Right atrium auricular region (tissue), 2 donors: ENCODE measurements around the gene ROPN1L. TPM values are rescaled to one million over a fixed set of nuclear protein-coding genes. Genes with fewer than 3 reads are reported as not detected.

Experiments used
- DNase-seq: peaks from one replicate; pipeline ENCODE4 v3.0.0-alpha.2; 2019; ENCODE audit warnings: low spot score
- H3K27ac ChIP-seq, 2 donors: fragments of 200-600 bp; sonication (generic); 1 replicate in 1 of 2; 2 replicates in 1 of 2; pipeline ENCODE4 v1.5.1; 2016 to 2019
- H3K27me3 ChIP-seq, 2 donors: fragments of 200-600 bp; sonication (generic); one replicate each; pipeline versions ENCODE4 v1.5.1 to v1.6.0; 2017 to 2019
- H3K36me3 ChIP-seq: fragments of 200-600 bp; sonication (generic); one replicate; pipeline ENCODE4 v1.5.1; 2016
- H3K4me1 ChIP-seq, 2 donors: fragments of 200-600 bp; sonication (generic); one replicate each; pipeline versions ENCODE4 v1.5.1 to v1.6.0; 2017 to 2019
- H3K4me3 ChIP-seq, 2 donors: fragments of 200-600 bp; sonication (generic); 1 replicate in 1 of 2; 2 replicates in 1 of 2; pipeline ENCODE4 v1.5.1; 2017 to 2019; ENCODE audit warnings: mild to moderate bottlenecking in 1 of 2, moderate library complexity in 1 of 2
- H3K9me3 ChIP-seq, 2 donors: fragments of 200-600 bp; sonication (generic); one replicate each; pipeline ENCODE4 v1.5.1; 2019
- total RNA-seq, 2 donors: library from RNA; depleted of rRNA; stranded (reverse); fragments of >200 nt; gene quantifications; one replicate each; pipeline ENCODE4 v1.1.0, GENCODE V29; 2016
- TF ChIP-seq, protein P1 (sequence below), 2 donors: fragments of 200-600 bp; sonication (generic); IDR thresholded peaks; one replicate each; pipeline ENCODE4 v1.5.1; 2019; ENCODE audit warnings: antibody characterized with exemption in 2 of 2

Gene ROPN1L
- total RNA-seq, 2 donors from 2014 or later, result 2.2 TPM; not detected in 1

DNA sequence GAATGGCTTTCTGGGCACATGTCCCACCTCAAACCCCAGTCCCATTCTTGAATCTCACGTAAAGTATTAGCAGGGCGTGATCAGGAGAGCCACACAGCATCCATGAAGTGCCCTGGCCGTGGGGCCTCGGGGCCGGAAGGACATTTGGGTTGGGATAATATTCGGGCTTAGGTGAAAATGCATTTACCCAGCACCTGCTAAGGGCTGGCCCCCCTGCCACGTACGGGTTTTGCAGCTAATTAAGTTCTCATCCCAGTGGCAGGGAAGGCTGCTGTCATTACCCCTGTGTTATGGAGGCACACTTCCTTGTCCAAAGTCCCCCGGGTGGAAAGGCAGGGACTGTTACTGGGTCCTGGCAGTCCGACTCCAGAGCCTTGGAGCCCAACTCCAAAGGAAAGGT, 29.0 kb downstream of the ROPN1L start:
- Histone ChIP-seq H3K4me1 (peaks cover 0 to 5% of the 10 kb centered on the region in 2 donors), H3K36me3 (no peaks in the 10 kb centered on the region), H3K27ac (no peak overlapping the region), H3K9me3 (peaks cover 0 to 8% of the 10 kb centered on the region in 2 donors), H3K27me3 (no peaks in the 10 kb centered on the region), H3K4me3 (no peak overlapping the region)
- DNase-seq, result no peak
- TF ChIP-seq, protein P1, sequence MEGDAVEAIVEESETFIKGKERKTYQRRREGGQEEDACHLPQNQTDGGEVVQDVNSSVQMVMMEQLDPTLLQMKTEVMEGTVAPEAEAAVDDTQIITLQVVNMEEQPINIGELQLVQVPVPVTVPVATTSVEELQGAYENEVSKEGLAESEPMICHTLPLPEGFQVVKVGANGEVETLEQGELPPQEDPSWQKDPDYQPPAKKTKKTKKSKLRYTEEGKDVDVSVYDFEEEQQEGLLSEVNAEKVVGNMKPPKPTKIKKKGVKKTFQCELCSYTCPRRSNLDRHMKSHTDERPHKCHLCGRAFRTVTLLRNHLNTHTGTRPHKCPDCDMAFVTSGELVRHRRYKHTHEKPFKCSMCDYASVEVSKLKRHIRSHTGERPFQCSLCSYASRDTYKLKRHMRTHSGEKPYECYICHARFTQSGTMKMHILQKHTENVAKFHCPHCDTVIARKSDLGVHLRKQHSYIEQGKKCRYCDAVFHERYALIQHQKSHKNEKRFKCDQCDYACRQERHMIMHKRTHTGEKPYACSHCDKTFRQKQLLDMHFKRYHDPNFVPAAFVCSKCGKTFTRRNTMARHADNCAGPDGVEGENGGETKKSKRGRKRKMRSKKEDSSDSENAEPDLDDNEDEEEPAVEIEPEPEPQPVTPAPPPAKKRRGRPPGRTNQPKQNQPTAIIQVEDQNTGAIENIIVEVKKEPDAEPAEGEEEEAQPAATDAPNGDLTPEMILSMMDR (IDR thresholded peaks at IDR 0.05), result no peak

DNA sequence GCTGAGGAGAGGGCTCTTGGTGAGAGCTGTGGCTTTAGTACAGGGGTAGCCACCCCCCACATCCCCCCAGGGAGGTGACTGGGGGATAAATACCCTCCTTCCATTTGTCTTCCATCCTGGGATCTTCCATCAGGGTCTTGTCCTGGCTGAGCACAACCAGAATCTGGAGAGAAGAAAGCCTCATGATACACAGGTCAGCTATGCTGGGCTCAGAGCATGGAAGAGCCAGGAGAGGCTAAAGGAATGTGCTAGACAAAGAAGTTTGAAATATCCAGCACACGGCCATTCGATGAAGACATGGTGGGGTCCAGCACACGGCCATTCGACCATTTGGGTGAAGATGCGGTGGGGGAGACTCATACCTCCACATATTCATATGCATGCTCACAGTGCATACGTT, 30.0 kb downstream of the ROPN1L start:
- H3K4me1 ChIP-seq, result peaks cover 0 to 5% of the 10 kb centered on the region in 2 donors
- TF ChIP-seq, protein P1 (IDR thresholded peaks at IDR 0.05), result no peak
- DNase-seq, result no peak
- no peak overlapping the region for H3K4me3 ChIP-seq
- no peaks in the 10 kb centered on the region for H3K27me3 ChIP-seq
- H3K27ac ChIP-seq, result no peak overlapping the region
- peaks cover 0 to 14% of the 10 kb centered on the region in 2 donors for H3K9me3 ChIP-seq
- no peaks in the 10 kb centered on the region for H3K36me3 ChIP-seq

DNA sequence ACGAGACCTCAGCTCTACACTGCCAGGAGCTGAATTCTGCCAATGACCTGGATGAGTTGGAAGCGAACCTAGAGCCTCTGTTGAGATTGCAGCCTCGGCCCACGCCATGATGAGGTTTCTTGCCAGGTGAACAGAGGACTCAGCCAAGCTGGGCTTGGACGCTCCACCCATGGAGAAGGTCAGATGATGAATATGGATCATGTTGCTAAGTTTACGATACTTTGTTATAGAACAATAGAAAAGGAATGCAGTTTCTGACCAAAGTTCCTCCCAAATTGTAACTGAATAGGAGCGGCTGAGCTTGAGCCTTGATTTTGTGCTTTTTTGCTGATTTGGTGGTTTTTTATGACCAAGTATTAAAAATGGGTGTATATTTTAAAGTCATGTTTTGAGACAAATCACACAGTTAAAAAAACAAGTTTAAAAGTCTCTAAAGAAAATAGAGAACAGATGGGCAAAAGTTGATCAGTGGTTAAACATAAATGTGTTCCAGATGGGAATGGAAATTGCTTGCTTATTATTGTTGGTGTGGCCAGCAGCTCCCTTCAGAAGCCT, 32.9 kb downstream of the ROPN1L start:
- no peaks in the 10 kb centered on the region for H3K36me3 ChIP-seq
- H3K27ac ChIP-seq, result no peak overlapping the region
- TF ChIP-seq, protein P1 (IDR thresholded peaks at IDR 0.05), result no peak
- H3K4me1 ChIP-seq, result no peaks in the 10 kb centered on the region
- H3K4me3 ChIP-seq, result no peak overlapping the region
- peaks cover 0 to 14% of the 10 kb centered on the region in 2 donors for H3K9me3 ChIP-seq
- no peaks in the 10 kb centered on the region for H3K27me3 ChIP-seq
- DNase-seq, result no peak

DNA sequence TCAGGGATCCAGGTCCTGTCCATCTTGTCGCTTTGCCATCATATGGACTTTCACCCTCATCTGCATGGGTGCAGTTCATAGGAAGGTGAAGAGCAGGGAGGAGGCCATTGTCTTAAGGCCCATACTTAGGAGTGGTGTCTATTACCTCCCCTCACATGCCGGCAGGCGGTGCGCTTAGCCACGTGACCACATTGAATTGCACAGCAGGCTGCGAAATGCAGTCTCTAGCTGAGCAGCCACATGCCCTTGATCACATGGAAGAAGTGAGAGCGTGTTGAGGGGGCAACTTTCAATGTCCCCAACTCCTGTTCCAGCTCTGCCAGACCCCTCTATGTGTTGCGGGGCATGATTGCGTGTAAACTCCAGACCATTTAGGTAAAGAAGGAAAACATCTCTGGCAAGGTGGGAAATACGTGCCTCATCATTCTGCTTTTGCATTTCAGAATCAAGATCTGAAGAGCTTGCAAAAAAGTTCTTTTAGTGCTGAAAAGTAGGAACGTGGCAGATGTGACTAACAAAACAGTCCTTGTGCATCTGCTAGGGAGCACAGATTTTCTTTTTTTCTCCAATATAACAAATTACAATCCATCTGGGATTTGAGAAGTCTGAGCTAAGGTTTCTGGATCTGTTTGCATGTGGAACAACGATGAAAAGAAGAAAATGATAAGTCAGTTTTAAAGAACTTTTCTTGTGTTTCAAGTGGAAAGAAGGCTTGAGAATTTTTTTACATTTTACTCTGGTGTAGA, 34.4 kb downstream of the ROPN1L start:
- Histone ChIP-seq H3K9me3 (peaks cover 0 to 14% of the 10 kb centered on the region in 2 donors), H3K27ac (no peak overlapping the region), H3K4me1 (peaks cover 0 to 7% of the 10 kb centered on the region in 2 donors), H3K27me3 (no peaks in the 10 kb centered on the region), H3K4me3 (no peak overlapping the region), H3K36me3 (no peaks in the 10 kb centered on the region)
- no peak for DNase-seq
- TF ChIP-seq, protein P1 (IDR thresholded peaks at IDR 0.05), result no peak

DNA sequence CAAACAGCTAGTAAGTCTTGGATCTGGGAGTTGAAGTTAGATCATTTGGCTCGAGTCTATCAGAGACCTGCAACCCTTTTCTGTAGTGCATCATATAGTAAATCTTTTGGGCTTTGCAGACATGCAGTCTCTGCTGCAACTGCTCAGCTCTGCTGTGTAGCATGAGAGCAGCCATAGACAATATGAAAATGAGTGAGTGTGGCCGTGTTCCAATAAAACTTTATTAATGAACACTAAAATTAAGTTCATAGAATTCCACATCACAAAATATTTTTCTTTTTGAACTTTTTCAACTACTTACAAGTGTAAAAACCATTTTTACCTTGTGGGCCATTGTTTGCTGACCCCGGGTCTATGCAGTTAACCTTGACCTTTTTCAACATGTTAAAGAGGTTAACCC, 35.2 kb downstream of the ROPN1L start:
- H3K9me3 ChIP-seq, result peaks cover 0 to 14% of the 10 kb centered on the region in 2 donors
- H3K4me1 ChIP-seq, result peaks cover 0 to 7% of the 10 kb centered on the region in 2 donors
- no peaks in the 10 kb centered on the region for H3K27me3 ChIP-seq
- H3K36me3 ChIP-seq, result no peaks in the 10 kb centered on the region
- TF ChIP-seq, protein P1 (IDR thresholded peaks at IDR 0.05), result no peak
- no peak overlapping the region for H3K4me3 ChIP-seq
- H3K27ac ChIP-seq, result no peak overlapping the region
- DNase-seq, result no peak
